Measurements from ENCODE around the gene CEP128.

- TF ChIP-seq SP1 (IDR thresholded peaks at IDR 0.05; ENCODE audit: low read depth) (no peak), JUND (IDR thresholded peaks at IDR 0.05) (no peak), EZH2 (IDR thresholded peaks at IDR 0.05) (no peak), SIN3A (IDR thresholded peaks at IDR 0.05; ENCODE audit: low read depth) (no peak), CTCF (IDR thresholded peaks at IDR 0.05 in 2 of 3, conservative IDR thresholded peaks at IDR 0.05 in 1 of 3; ENCODE audit: borderline replicate concordance in 1 of 3, insufficient read depth in 1 of 3, low read depth in 2 of 3, low read length in 2 of 3) (no peak), EZH2phosphoT487 (IDR thresholded peaks at IDR 0.05; ENCODE audit: borderline replicate concordance) (no peak), ZFX (IDR thresholded peaks at IDR 0.05) (no peak), YY1 (IDR thresholded peaks at IDR 0.05; ENCODE audit: extremely low read depth, insufficient replicate concordance, low read depth, low read length) (no peak), ZNF274 (IDR thresholded peaks at IDR 0.05; ENCODE audit: low read depth, low read length) (no peak)
Measured at GRCh38 chr14:80494769-80495168, 446.8 kb downstream of the CEP128 start.

Data from HCT116 (cell line).